Measurements from ENCODE around the gene FAM229A.

The FAM229A gene

GRCh38 chr1:32345289-32345827, 16.9 kb downstream of the FAM229A start:
- TF ChIP-seq TCF12 (IDR thresholded peaks at IDR 0.05; ENCODE audit: low read depth) (no peak), CREB1 (IDR thresholded peaks at IDR 0.05; ENCODE audit: low read depth) (no peak), RAD21 (IDR thresholded peaks at IDR 0.05; ENCODE audit: low read depth) (no peak), USF1 (IDR thresholded peaks at IDR 0.05) (no peak), REST (IDR thresholded peaks at IDR 0.05; ENCODE audit: low read depth) (no peak), NFIC (IDR thresholded peaks at IDR 0.05) (no peak), CEBPB (IDR thresholded peaks at IDR 0.05) (no peak), MAX (IDR thresholded peaks at IDR 0.05) (no peak), YY1 (IDR thresholded peaks at IDR 0.05; ENCODE audit: low read depth) (no peak), EGR1 (IDR thresholded peaks at IDR 0.05) (no peak), TAF1 (IDR thresholded peaks at IDR 0.05; ENCODE audit: low read depth) (no peak), TEAD4 (IDR thresholded peaks at IDR 0.05) (no peak), EP300 (IDR thresholded peaks at IDR 0.05; ENCODE audit: borderline replicate concordance) (no peak), FOXM1 (IDR thresholded peaks at IDR 0.05; ENCODE audit: borderline replicate concordance, low read depth) (no peak), ZBTB7A (IDR thresholded peaks at IDR 0.05; ENCODE audit: low read depth) (no peak)

- TF ChIP-seq TEAD4 (IDR thresholded peaks at IDR 0.05) (no peak), CEBPB (IDR thresholded peaks at IDR 0.05) (0 out of 2 replicates have a peak, but pooled peaks have one; percentile 21)
Observed at GRCh38 chr1:32342704-32343103, 19.6 kb downstream of the FAM229A start.

- TF ChIP-seq REST (IDR thresholded peaks at IDR 0.05; ENCODE audit: low read depth), result no peak
- no peak for TF ChIP-seq EGR1 (IDR thresholded peaks at IDR 0.05)
- no peak for TF ChIP-seq CEBPB (IDR thresholded peaks at IDR 0.05)
- no peak for TF ChIP-seq CREB1 (IDR thresholded peaks at IDR 0.05; ENCODE audit: low read depth)
- no peak for TF ChIP-seq ZBTB7A (IDR thresholded peaks at IDR 0.05; ENCODE audit: low read depth)
Observed at GRCh38 chr1:32341971-32342370, 20.3 kb downstream of the FAM229A start.

- TF ChIP-seq USF1 (IDR thresholded peaks at IDR 0.05) (no peak), ZBTB7A (IDR thresholded peaks at IDR 0.05; ENCODE audit: low read depth) (no peak), MAX (IDR thresholded peaks at IDR 0.05) (no peak), TEAD4 (IDR thresholded peaks at IDR 0.05) (no peak)
Observed at GRCh38 chr1:32341186-32341757, 21.0 kb downstream of the FAM229A start.

GRCh38 chr1:32339363-32339978, 22.8 kb downstream of the FAM229A start:
- TF ChIP-seq MAX (IDR thresholded peaks at IDR 0.05), result no peak
- TF ChIP-seq CREB1 (IDR thresholded peaks at IDR 0.05; ENCODE audit: low read depth), result no peak
- TF ChIP-seq EP300 (IDR thresholded peaks at IDR 0.05; ENCODE audit: borderline replicate concordance), result no peak
- TF ChIP-seq FOXM1 (IDR thresholded peaks at IDR 0.05; ENCODE audit: borderline replicate concordance, low read depth), result no peak
- TF ChIP-seq NFIC (IDR thresholded peaks at IDR 0.05), result no peak
- no peak for TF ChIP-seq REST (IDR thresholded peaks at IDR 0.05; ENCODE audit: low read depth)
- TF ChIP-seq ZBTB7A (IDR thresholded peaks at IDR 0.05; ENCODE audit: low read depth), result no peak

Data from Ishikawa (cell line).